Lung (tissue), 12 donors: ENCODE data around the gene KANSL2. TPM values are rescaled to one million over a fixed set of nuclear protein-coding genes. Genes with fewer than 3 reads are reported as not detected.
"Not testable (repeated sequence)": the region's sequence is repeated elsewhere in the genome, so short reads cannot be mapped to it uniquely, and the experiment has no call there.

ENCODE experiments used
- ATAC-seq: fragments of 200-7000 bp; cut with Tn5 transposase; one replicate; pipeline ENCODE4 v1.9.1; 2020; ENCODE audit warnings: moderate number of reproducible peaks; ENCODE audit not compliant: insufficient read depth, low FRiP score
- DNase-seq, 3 donors: peaks; one replicate each; pipeline ENCODE4 v3.0.0-alpha.2; 2013 to 2017
- H3K27ac ChIP-seq, 2 donors: one replicate each; pipeline ENCODE4 v1.5.1; 2013; ENCODE audit warnings: mild to moderate bottlenecking in 2 of 2, moderate library complexity in 2 of 2, control low read depth in 1 of 2, inconsistent platforms in 1 of 2, low read depth in 1 of 2, low read length in 1 of 2
- H3K27me3 ChIP-seq, 3 donors: one replicate each; pipeline ENCODE4 v1.5.1; 2013; ENCODE audit warnings: low read length in 2 of 3; ENCODE audit not compliant: control insufficient read depth in 3 of 3, insufficient read depth in 3 of 3
- H3K36me3 ChIP-seq, 4 donors: one replicate each; pipeline ENCODE4 v1.5.1; 2013; ENCODE audit warnings: low read length in 4 of 4, mild to moderate bottlenecking in 1 of 4, moderate library complexity in 1 of 4; ENCODE audit not compliant: control insufficient read depth in 4 of 4, insufficient read depth in 4 of 4
- H3K4me1 ChIP-seq, 5 donors: one replicate each; pipeline ENCODE4 v1.5.1; 2013; ENCODE audit warnings: low read length in 5 of 5, mild to moderate bottlenecking in 2 of 5, moderate library complexity in 1 of 5; ENCODE audit not compliant: control insufficient read depth in 5 of 5, insufficient read depth in 5 of 5
- H3K4me3 ChIP-seq: one replicate; pipeline ENCODE4 v1.5.1; 2013; ENCODE audit warnings: mild to moderate bottlenecking, control low read depth, moderate library complexity
- H3K9ac ChIP-seq, 2 donors: one replicate each; pipeline ENCODE4 v1.5.1; 2013; ENCODE audit warnings: low read length in 2 of 2, control low read depth in 1 of 2; ENCODE audit not compliant: insufficient read depth in 1 of 2
- H3K9me3 ChIP-seq, 4 donors: one replicate each; pipeline ENCODE4 v1.5.1; 2013; ENCODE audit warnings: low read length in 3 of 4, mild to moderate bottlenecking in 1 of 4, moderate library complexity in 1 of 4; ENCODE audit not compliant: control insufficient read depth in 4 of 4, insufficient read depth in 3 of 4
- CTCF ChIP-seq: IDR thresholded peaks from 2 replicates; pipeline ENCODE4 v1.5.1; 2012; ENCODE audit warnings: mild to moderate bottlenecking; ENCODE audit errors: control extremely low read depth, extremely low read depth
- WGBS, 2 donors: extraction: QIAGEN DNeasy Blood & Tissue Kit; methylation state at CpG; one replicate each; pipeline ENCODE4 v1.1.7; 2013; 5-methylcytosine and 5-hydroxymethylcytosine counted together
- polyA plus RNA-seq, 2 donors: library from polyadenylated mRNA; stranded (reverse); fragments of 200-250 nt; gene quantifications; one replicate each; pipeline ENCODE4 v1.2.1, GENCODE V29; 2013
- total RNA-seq, 2 donors: library from RNA; depleted of rRNA in 1 of 2; stranded (reverse); fragments of >200 nt in 1 of 2; gene quantifications; one replicate each; pipeline ENCODE4 v1.2.1, GENCODE V29; 2014 to 2021
- donor health status: control.
- donor health status: control.
- donor health status: Bipolar disorder and iron deficiency.
- donor health status: healthy.
- donor health status: DM: yes; HTN: yes; CAD: no.

Gene KANSL2
- total and polyA plus RNA-seq, 4 donors = 25.8 to 45.1 (median 33.0) TPM

DNA sequence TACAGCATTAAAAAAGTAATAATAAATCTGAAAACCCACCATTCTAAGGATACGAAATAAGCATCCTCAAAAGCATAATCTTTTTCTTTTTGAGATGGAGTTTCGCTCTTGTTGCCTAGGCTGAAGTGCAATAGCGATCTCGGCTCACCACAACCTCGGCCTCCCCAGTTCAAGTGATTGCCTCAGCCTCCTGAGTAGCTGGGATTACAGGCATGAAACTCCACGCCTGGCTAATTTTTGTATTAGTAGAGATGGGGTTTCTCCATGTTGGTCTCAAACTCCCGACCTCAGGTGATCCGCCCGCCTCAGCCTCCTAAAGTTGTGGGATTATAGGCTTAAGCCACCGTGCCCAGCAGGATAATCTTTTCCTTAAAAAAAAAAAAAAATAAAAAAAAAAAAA, 30.2 kb upstream of the KANSL2 start:
- no peak for ATAC-seq
- TF ChIP-seq CTCF = no peak
- no peaks in the 10 kb centered on the region for H3K27me3 ChIP-seq
- H3K9me3 ChIP-seq = no peaks in the 10 kb centered on the region
- no peak overlapping the region for H3K4me3 ChIP-seq
- peaks cover 5 to 24% (median 6%) of the 10 kb centered on the region in 5 donors for H3K4me1 ChIP-seq
- H3K36me3 ChIP-seq = peaks cover 12 to 19% (median 15%) of the 10 kb centered on the region in 4 donors
- DNase-seq = no peak
- no peak overlapping the region for H3K9ac ChIP-seq
- no peak overlapping the region for H3K27ac ChIP-seq
- 96 to 98% methylated on average over 10 of the region's 10 CpGs for WGBS, 2 donors

DNA sequence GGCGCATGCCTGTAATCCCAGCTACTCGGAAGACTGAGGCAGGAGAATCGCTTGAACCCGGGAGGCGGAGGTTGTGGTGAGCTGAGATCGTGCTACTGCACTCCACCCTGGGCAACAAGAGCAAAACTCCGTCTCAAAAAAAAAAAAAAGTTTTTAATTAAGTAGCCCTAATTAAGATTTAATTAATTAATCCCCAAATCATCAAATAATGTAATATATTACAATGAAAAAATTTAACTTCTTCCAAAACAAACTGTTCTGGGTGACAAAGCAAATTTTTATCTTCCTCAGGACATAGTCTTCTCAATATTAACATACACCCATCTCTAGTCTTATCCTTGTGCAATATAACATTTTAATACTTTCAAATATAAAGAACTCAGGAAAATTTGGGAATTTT, 16.8 kb upstream of the KANSL2 start:
- not testable (repeated sequence) for ATAC-seq

GRCh38 chr12:48696626-48697025, 14.6 kb upstream of the KANSL2 start:
- DNase-seq (no peak), ATAC-seq (no peak)
- H3K36me3 ChIP-seq = peaks cover 25 to 41% (median 31%) of the 10 kb centered on the region in 4 donors
- H3K9ac ChIP-seq = no peak overlapping the region
- TF ChIP-seq CTCF = no peak
- 56 to 84% methylated on average over 5 of the region's 5 CpGs for WGBS, 2 donors
- H3K4me3 ChIP-seq = no peak overlapping the region
- no peaks in the 10 kb centered on the region for H3K27me3 ChIP-seq
- no peaks in the 10 kb centered on the region for H3K9me3 ChIP-seq
- H3K27ac ChIP-seq = no peak overlapping the region
- peaks cover 0 to 7% (median 2%) of the 10 kb centered on the region in 5 donors for H3K4me1 ChIP-seq

More for the DNA sequence above, 16.8 kb upstream of the KANSL2 start:
- not testable (repeated sequence) for H3K27me3 ChIP-seq, H3K9me3 ChIP-seq, H3K4me1 ChIP-seq, H3K4me3 ChIP-seq, DNase-seq, H3K9ac ChIP-seq, H3K27ac ChIP-seq
- WGBS, 2 donors = 95 to 98% methylated on average over 7 of the region's 7 CpGs
- H3K36me3 ChIP-seq = peaks cover 15 to 32% (median 21%) of the 10 kb centered on the region in 4 donors

DNA sequence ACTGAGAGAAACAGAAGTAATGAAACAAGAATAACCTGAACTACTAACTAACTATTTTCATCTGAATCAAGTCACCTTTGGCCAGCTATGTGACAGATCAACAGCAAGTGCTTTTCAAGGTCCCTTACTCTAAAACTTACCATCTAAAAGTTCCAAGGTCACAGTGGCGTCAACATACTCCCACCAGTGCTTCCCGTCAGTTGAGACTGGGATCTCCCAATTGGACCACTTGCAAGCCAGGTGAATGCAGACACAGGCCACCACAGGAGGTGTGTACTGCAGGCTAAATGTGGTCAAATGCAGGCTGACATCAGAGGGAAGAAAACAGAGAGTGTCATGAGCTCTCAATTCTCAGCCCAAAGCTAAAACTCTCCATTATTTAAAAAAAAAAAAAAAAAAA, 13.8 kb upstream of the KANSL2 start:
- TF ChIP-seq CTCF = no peak
- peaks cover 24 to 42% (median 31%) of the 10 kb centered on the region in 4 donors for H3K36me3 ChIP-seq
- 97 to 98% methylated on average over 2 of the region's 2 CpGs for WGBS, 2 donors

More for the DNA sequence above, 13.8 kb upstream of the KANSL2 start:
- Histone ChIP-seq H3K27ac (no peak overlapping the region), H3K9ac (no peak overlapping the region), H3K27me3 (no peaks in the 10 kb centered on the region), H3K4me1 (peaks cover 0 to 11% (median 9%) of the 10 kb centered on the region in 5 donors), H3K9me3 (no peaks in the 10 kb centered on the region), H3K4me3 (no peak overlapping the region)
- no peak for DNase-seq
- ATAC-seq = no peak
